NCI-H2081 treated with DMSO at 0.1 percent for 48 hours (cell line): Measurements from ENCODE around the gene ALAS2.
"Not testable (repeated sequence)": the region's sequence is repeated elsewhere in the genome, so short reads cannot be mapped to it uniquely, and the experiment has no call there.

Source experiments
- DNase-seq: peaks from one replicate; lab custom pipeline; 2025; lab: John Stamatoyannopoulos, UW

The ALAS2 gene

GRCh38 chrX:55030271-55031205, at the start of gene ALAS2:
Gene ALAS2, minus strand, starts transcription at chrX:55030977. Its CDS starts 4,977 bp downstream, at chrX:55026000.
- DNase-seq: no peak

GRCh38 chrX:55074851-55075467, 44.2 kb upstream of the ALAS2 start, which contains the start of gene PAGE2B:
Gene PAGE2B, plus strand, starts transcription at chrX:55075030. Its CDS starts 1,012 bp downstream, at chrX:55076042.
- no peak for DNase-seq

GRCh38 chrX:55072286-55072685, 41.5 kb upstream of the ALAS2 start:
- no peak for DNase-seq

GRCh38 chrX:55067180-55067579, 36.4 kb upstream of the ALAS2 start:
- DNase-seq: not testable (repeated sequence)

- peak; percentile 20 for DNase-seq
Observed at GRCh38 chrX:55057675-55058249, 27.0 kb upstream of the ALAS2 start.

GRCh38 chrX:55056820-55057674, 26.3 kb upstream of the ALAS2 start:
- DNase-seq: no peak

GRCh38 chrX:55050599-55050998, 19.8 kb upstream of the ALAS2 start:
- not testable (repeated sequence) for DNase-seq

- no peak for DNase-seq
Observed at GRCh38 chrX:55041514-55041913, 10.7 kb upstream of the ALAS2 start.

- DNase-seq: no peak
Observed at GRCh38 chrX:55039471-55039870, 8.7 kb upstream of the ALAS2 start.

GRCh38 chrX:55033429-55033828, 2.7 kb upstream of the ALAS2 start:
- no peak for DNase-seq

- DNase-seq: no peak
Observed at GRCh38 chrX:55029291-55029690, 1.5 kb downstream of the ALAS2 start.

GRCh38 chrX:55028611-55029010, 2.2 kb downstream of the ALAS2 start:
- DNase-seq: no peak

GRCh38 chrX:55028040-55028439, 2.7 kb downstream of the ALAS2 start:
- DNase-seq: no peak

- no peak for DNase-seq
Observed at GRCh38 chrX:55026840-55027239, 3.9 kb downstream of the ALAS2 start.

GRCh38 chrX:55026143-55026542, 4.6 kb downstream of the ALAS2 start:
- no peak for DNase-seq

GRCh38 chrX:55014897-55015299, 15.9 kb downstream of the ALAS2 start:
- DNase-seq: no peak

GRCh38 chrX:55011294-55011693, 19.5 kb downstream of the ALAS2 start:
- DNase-seq: no peak

GRCh38 chrX:55008571-55009358, 22.0 kb downstream of the ALAS2 start:
- no peak for DNase-seq

- DNase-seq: no peak
Observed at GRCh38 chrX:55007656-55008055, 23.1 kb downstream of the ALAS2 start.

- DNase-seq: no peak
Observed at GRCh38 chrX:55006827-55007621, 23.8 kb downstream of the ALAS2 start.
